Measurements from ENCODE around the gene NPIPB8.

DNA sequence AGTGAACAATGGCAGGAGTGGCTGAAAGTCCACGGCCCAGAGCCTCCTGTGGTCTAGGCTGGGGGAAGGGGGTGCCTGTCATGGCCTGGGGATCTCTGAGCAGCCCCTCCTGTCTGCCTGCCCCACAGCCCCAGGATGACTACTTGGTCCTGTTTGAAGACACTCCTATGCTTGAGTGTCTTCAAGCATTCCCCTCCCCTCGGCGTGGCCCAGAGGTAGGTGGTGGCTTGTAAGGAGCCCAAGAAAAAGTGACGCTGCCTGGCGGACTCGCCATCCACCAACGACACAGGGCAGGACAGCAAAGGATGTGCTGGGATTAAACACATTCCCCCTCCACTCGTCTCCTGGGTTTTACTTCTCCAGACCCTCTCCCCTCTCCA lies 33.7 kb upstream of the NPIPB8 start:
- no peak for TF ChIP-seq EZH2phosphoT487 (IDR thresholded peaks at IDR 0.05)
- TF ChIP-seq, protein P1, sequence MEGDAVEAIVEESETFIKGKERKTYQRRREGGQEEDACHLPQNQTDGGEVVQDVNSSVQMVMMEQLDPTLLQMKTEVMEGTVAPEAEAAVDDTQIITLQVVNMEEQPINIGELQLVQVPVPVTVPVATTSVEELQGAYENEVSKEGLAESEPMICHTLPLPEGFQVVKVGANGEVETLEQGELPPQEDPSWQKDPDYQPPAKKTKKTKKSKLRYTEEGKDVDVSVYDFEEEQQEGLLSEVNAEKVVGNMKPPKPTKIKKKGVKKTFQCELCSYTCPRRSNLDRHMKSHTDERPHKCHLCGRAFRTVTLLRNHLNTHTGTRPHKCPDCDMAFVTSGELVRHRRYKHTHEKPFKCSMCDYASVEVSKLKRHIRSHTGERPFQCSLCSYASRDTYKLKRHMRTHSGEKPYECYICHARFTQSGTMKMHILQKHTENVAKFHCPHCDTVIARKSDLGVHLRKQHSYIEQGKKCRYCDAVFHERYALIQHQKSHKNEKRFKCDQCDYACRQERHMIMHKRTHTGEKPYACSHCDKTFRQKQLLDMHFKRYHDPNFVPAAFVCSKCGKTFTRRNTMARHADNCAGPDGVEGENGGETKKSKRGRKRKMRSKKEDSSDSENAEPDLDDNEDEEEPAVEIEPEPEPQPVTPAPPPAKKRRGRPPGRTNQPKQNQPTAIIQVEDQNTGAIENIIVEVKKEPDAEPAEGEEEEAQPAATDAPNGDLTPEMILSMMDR (IDR thresholded peaks at IDR 0.05), result no peak
- TF ChIP-seq EZH2 (IDR thresholded peaks at IDR 0.05), result no peak

All from neural progenitor cell (in vitro differentiated cells).